ENCODE results near the gene ARCN1.
A peak's percentile ranks its signal among the peaks of the same experiment; 100 is the strongest.

Gene ARCN1

DNA sequence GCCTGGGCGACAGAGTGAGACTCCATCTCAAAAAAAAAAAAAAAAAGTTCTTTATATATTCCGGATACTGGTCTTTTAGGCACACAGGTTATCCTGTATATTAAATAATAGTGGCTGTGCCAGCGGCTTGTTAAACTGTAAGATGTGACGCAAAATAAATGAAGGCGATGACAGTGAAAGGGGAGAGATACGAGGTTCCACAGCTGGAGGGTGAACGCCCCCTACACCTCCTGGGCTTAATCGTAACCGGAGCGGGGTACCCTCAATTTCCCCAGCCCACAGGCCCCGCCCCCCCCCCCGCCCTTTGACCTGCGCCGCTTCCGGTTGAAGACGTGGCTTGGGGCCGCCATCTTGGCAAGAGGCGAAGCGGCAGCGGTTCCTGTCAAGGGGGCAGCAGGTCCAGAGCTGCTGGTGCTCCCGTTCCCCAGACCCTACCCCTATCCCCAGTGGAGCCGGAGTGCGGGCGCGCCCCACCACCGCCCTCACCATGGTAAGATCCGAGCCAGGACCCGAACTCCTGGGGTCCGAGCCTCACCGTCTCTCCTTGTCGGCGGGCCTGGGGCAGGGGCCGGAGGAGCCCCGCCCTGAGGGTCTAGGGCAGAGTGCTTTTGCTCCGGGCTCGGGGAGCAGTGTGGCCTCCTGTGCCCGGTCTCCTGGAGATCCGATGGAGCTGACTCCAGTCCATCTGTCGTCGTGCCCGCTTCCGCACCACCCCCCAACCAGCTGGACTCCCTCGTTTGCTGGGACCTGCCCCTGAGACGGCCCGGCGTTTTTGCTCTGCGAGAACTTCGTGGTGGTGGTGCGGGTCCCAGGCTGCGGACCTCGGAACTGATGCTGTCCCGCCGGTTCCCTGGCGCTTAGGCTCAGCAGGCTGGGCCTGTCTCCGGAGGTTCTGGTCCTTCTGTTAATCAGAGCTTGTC is at the start of gene ARCN1:
ARCN1 (plus strand) TSS at position 349 of the 920 bp plus-strand sequence; CDS start at position 488, 139 bp downstream.
- peak; percentile 81 for DNase-seq

DNA sequence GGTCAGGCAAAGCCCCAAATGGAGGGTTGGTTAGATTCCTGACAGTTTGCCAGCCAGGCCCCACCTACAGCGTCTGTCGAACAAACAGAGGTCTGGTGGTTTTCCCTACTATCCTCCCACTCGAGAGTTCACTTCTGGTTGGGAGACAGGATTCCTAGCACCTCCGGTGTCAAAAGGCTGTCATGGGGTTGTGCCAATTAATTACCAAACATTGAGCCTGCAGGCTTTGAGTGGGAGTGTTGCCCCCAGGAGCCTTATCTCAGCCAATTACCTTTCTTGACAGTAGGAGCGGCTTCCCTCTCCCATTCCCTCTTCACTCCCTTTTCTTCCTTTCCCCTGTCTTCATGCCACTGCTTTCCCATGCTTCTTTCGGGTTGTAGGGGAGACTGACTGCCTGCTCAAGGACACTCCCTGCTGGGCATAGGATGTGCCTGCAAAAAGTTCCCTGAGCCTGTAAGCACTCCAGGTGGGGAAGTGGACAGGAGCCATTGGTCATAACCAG is 49.6 kb upstream of the ARCN1 start:
- DNase-seq, result no peak

DNA sequence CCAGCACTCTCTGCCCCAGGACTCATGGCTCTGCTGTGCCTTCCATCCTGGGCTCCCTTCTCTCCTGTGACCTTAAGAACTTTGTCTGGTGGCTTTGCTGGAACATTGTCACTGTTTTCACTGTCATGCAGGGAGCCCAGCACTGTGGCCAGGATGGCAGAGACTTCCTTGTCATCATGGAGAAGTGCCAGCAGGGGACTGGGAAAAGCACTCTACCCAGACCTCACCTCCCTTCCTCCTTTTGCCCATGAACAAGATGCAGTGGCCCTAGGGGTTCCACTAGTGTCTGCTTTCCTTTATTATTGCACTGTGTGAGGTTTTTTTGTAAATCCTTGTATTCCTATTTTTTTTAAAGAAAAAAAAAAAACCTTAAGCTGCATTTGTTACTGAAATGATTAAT is 47.9 kb upstream of the ARCN1 start:
- no peak for DNase-seq

DNA sequence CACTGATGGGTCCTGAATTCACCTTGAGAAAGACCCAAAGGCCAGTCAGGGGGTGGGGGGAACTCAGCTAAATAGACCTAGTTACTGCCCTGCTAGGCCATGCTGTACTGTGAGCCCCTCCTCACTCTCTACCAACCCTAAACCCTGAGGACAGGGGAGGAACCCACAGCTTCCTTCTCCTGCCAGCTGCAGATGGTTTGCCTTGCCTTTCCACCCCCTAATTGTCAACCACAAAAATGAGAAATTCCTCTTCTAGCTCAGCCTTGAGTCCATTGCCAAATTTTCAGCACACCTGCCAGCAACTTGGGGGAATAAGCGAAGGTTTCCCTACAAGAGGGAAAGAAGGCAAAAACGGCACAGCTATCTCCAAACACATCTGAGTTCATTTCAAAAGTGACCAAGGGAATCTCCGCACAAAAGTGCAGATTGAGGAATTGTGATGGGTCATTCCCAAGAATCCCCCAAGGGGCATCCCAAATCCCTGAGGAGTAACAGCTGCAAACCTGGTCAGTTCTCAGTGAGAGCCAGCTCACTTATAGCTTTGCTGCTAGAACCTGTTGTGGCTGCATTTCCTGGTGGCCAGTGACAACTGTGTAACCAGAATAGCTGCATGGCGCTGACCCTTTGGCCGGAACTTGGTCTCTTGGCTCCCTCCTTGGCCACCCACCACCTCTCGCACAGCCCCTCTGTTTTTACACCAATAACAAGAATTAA is 47.3 kb upstream of the ARCN1 start:
- no peak for DNase-seq

DNA sequence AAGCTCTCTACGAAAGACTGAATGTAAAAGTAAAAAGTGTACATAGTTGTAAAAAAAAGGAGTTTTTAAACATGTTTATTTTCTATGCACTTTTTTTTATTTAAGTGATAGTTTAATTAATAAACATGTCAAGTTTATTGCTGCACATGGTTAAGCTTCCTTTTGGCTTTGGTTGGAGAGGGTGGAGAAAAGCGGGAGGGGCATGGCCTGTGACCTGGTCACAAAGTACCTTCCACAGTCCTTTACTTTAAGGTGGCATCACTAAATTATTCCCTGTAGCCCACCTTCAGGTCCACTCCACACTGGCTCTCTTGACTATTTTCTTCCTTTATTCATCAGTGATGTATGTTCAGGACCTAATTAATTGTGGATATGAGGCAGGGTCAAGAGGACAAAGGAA is 45.5 kb upstream of the ARCN1 start:
- no peak for DNase-seq

DNA sequence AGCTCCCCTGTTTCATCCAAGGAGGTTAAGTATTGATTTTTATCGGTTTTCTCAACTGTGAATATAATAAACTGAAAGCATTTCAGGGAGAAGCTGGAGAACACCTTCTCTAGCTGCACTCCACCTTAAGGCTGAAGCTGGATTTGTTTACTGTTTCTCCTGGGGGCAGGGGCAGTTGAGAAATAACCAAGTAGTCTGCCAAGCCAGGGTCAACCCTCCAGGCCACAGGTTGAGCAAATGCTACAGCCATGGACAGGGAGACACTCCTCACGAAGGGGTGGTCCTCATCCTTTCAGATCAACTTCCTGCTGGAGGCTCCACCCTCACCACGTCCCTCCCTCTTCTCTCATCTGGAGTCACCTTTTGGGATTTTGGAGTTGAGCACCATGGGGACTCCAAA is 45.1 kb upstream of the ARCN1 start, which contains the start of gene TTC36:
TTC36 (plus strand) TSS at position 366 of the 400 bp plus-strand sequence; CDS start at position 387, 21 bp downstream.
- DNase-seq, result no peak

DNA sequence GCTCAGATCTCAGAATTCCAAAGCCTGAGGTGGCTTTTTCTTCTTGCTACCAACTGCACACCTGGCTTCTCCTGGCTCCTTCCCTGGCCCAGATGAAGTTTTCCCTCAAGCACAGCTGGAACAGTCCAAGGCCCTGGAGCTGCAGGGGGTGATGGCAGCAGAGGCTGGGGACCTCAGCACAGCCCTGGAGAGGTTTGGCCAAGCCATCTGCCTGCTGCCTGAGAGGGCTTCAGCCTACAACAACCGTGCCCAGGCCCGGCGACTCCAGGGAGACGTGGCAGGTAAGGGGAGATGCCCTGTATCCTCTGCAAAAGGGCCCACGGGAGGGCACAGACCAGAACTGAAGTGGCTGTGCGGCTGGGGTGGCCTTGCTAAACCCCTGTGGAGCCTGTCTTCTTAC is 43.7 kb upstream of the ARCN1 start:
- DNase-seq, result no peak

DNA sequence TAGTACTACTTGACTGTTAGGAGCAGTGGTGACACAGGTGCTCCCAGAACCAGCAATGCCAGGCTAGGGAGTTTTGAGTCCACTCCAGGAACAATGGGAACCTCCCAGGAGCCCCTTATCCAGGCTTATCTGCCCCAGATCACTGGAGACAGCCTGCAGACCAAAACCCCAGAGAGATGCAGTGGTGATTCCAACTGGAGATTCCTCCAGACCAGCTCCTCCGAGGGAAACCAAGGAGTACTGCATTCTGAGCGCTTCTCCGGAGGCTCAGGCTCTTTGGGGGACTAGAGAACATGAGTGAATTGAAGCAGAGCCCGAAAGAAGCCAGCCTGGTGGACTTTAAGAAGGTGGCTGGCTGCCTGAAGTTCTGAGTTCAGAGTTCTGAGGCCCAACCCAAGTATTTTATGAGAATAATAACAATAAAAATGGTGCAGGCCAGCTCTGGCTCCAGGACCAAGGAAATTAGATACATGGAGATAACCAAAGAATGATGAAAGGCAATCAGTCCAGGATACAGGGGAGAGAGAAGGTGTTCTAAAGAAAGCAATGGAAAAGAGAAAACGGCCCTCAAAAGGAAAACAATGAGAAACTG is 42.5 kb upstream of the ARCN1 start:
- no peak for DNase-seq

DNA sequence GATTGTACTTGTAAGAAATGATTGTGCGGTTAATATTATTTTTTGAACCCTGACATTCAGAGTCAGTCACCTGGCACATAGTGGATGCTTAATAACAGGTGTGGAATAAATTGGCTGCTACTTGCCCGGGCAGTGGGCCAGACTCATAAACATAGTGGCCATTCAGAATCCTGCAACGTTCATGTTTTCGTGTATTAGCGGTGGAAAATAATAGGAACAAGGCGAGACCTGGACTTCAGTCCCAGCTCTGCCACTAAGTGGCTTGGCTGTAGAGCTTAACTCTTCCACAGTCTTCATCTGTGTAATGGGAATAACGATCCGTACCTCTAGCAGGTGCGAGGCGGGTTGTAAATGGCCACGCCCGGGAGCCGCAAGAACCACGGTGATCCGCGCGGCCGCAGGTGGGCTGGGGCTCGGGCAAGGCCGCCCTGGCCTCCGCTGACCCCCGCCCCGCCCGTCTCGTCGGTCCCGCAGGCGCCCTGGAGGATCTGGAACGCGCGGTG is 42.0 kb upstream of the ARCN1 start:
- DNase-seq, result no peak

DNA sequence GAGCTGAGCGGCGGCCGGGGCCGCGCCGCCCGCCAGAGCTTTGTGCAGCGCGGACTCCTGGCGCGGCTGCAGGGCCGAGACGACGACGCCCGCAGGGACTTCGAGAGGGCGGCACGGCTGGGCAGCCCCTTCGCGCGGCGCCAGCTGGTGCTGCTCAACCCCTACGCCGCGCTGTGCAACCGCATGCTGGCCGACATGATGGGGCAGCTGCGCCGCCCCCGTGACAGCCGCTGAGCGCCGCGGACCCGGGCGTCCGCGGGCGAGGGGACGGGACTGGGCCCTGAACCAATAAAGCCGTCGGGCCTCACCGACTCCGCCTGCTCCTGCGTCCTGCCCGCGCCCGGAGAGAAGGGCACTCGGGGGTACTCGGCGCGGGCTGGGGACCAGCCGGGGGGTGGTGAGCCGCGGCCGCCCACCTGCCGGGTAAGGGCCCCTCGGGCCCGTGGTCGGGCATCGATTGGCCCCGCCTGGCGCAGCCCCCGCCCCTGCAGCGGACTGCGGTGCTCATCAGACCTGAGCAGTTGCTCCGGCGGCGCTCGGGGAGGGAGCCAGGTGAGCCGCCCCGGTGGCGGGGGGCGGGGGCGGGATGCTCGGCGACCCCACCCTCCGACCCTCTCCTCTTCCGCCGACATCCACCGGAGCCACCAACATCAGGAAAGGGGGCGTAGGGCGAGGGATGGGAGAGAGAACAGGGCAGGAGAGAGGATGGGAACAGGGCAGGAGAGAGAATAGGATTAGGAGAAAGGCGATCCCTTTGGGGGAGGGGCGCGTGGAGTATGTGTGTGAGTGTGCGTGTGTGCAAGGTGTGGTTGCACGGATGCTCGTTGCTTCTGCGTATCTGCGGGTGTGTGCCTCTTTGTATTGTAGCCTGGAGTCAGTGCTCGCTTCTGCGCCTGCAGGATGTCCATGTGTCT is 41.3 kb upstream of the ARCN1 start, which contains the start of gene TMEM25:
TMEM25 (plus strand) TSS at position 510 of the 914 bp plus-strand sequence. CDS start 610 bp downstream, outside the sequence.
- DNase-seq, result peak; percentile 38

DNA sequence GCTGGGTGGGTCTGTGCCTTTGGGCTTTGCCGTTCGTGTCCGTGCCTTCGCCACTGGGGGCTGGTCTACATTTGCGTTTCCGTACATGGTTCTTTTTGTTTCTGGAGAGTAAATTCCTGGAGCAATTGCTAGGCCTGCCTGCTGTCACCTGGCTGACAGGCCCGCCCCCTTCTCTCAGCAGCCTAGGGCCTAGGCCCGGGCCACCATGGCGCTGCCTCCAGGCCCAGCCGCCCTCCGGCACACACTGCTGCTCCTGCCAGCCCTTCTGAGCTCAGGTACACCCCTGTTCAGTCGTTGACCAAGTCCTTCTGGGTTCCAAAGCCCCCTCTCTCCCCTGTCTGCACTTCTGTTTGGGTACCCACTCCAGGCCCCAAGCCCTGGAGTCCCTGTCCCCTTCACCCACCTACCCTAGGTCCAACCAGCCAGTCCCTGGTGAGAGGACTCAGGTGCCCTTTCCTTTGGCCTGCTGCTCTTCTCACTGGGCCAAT is 40.6 kb upstream of the ARCN1 start:
- no peak for DNase-seq

DNA sequence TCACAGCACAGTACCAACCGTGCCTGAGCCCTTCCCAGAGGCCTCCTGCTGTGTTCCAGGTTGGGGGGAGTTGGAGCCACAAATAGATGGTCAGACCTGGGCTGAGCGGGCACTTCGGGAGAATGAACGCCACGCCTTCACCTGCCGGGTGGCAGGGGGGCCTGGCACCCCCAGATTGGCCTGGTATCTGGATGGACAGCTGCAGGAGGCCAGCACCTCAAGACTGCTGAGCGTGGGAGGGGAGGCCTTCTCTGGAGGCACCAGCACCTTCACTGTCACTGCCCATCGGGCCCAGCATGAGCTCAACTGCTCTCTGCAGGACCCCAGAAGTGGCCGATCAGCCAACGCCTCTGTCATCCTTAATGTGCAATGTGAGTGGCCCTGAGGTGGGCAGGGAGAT is 40.1 kb upstream of the ARCN1 start:
- no peak for DNase-seq

DNA sequence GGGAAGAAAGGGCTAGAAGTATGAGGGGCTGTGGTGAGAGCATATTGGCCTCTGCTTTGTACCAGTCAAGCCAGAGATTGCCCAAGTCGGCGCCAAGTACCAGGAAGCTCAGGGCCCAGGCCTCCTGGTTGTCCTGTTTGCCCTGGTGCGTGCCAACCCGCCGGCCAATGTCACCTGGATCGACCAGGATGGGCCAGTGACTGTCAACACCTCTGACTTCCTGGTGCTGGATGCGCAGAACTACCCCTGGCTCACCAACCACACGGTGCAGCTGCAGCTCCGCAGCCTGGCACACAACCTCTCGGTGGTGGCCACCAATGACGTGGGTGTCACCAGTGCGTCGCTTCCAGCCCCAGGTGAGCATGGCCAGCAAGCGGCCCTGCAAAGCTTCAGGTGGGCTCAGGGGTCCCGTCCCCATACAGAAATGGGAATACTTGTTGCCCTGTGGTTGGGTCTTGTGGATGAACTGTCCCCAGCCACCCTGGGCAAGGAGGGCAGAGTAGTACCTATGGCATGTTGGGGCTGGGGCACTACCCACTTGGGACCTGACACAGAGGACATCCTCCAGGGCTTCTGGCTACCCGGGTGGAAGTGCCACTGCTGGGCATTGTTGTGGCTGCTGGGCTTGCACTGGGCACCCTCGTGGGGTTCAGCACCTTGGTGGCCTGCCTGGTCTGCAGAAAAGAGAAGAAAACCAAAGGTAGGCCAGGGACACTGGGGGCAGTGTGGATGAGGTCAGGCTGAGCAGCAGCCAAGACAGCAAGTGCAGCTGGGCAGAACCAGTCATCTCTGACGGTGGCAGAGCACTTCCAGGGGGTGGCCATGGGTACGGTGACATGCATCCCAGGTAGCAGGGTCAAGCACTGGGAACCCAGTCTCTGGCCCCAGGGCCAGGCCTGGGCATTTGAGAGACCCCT is 39.1 kb upstream of the ARCN1 start:
- no peak for DNase-seq

DNA sequence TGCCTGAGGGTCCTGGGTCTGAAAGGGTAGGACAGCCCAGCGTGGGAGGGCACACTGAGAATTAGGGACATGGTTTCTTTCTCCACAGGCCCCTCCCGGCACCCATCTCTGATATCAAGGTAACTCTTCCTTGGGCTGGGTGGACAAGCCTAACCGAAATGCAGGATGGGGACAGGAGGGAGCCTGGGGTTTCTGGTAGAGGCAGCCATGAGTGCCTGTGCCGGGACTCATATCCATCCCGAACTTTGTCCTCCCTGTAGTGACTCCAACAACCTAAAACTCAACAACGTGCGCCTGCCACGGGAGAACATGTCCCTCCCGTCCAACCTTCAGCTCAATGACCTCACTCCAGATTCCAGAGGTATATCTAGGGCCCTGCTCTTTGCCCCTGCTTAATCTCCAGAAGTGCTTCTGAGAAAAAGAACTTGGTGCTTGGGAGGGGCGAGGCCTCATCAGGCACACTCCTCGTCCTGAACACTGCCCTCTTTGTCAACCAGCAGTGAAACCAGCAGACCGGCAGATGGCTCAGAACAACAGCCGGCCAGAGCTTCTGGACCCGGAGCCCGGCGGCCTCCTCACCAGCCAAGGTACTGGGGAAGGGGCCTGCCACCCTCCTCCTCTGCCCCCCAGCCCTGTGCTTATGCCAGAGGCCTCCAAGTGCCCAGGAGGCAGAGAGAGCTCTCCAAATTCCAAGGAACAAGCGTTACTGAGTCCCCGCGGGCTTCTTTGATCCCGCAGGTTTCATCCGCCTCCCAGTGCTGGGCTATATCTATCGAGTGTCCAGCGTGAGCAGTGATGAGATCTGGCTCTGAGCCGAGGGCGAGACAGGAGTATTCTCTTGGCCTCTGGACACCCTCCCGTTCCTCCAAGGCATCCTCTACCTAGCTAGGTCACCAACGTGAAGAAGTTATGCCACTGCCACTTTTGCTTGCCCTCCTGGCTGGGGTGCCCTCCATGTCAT is 38.2 kb upstream of the ARCN1 start:
- no peak for DNase-seq

DNA sequence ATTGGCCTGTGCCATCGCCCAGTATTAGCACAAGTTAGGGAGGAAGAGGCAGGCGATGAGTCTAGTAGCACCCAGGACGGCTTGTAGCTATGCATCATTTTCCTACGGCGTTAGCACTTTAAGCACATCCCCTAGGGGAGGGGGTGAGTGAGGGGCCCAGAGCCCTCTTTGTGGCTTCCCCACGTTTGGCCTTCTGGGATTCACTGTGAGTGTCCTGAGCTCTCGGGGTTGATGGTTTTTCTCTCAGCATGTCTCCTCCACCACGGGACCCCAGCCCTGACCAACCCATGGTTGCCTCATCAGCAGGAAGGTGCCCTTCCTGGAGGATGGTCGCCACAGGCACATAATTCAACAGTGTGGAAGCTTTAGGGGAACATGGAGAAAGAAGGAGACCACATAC is 36.9 kb upstream of the ARCN1 start:
- no peak for DNase-seq

DNA sequence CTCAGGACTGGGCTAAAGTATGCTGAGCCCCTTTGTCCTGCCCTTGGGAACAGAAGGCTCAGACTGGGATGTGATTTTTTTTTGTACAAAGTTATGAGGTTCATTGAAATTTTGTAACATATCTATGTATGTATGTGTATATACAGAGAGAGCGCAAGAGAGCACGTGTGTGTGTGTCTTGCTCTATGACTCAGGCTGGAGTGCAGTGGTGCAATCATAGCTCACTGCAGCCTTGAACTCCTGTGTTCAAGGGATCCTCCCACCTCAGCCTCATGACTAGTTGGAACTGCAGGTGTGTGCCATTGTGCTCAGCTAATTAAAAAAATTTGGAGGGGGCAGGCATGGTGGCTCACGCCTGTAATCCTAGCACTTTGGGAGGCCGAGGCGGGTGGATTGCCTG is 35.5 kb upstream of the ARCN1 start:
- DNase-seq, result no peak

DNA sequence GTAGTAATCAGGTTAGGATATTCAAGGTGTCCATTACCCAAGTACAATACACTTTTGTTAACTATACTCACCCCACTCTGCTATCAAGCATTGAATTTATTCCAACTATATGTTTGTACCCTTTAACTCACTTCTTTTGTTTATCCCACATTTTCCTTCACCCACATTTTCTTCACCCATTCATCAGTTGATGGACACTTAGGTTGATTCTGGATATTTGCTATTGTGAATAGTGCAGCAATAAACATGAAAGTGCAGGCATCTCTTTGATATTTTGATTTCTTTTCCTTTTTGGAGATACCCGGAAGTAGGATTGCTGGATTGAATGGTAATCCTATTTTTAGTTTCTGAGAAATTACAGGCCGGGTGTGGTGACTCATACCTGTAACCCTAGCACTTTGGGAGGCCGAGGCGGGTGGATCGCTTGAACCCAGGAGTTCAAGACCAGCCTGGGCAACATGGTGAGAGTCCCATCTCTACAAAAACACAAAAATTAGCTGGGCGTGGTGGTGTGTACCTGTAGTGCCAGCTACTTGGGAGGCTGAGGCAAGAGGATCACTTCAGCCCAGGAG is 34.7 kb upstream of the ARCN1 start:
- DNase-seq, result no peak

DNA sequence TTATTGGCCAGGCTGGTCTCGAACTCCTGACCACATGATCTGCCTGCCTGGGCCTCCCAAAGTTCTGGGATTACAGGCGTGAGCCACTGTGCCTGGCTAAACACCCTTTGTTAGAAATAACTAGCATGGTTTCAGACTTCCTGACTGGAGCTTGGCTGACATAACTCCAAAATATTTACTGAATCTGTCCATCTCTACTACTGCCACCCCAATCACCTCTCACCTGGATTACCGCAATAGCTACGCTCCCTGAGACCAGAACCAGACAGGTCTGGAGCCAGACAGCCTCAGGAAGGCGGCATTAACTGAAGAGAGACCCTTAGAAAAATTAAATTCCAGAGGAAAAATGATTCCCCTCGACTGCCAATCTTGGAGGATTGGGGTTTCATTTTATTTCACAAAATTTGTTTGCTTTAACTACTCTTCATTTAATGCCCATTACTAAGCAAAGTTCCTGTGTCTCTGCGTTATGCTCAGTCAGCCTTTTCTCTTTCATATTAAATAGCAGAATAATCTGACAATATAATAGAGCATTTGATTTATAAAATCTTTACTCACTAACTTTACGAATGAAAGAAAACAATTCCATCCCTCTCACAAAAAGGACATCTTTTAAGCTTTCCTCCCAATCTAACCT is 28.1 kb upstream of the ARCN1 start:
- no peak for DNase-seq

DNA sequence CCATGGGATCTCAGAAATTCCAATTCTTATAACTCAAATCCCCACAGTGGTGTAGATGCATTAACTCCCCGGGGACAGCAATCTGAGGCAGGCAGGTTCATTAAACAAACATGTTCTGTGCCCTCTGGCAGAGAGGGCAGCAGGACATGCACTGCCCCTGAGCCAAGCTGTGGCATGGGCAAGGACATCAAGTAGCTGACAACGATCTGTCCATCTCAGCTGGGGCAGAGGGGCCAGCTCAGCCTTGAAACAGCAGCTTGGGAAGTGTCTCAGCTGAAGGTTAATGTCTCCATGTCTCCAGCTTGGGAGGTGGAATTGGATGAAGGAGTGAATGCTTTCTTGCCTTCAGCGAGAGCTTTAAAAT is 27.6 kb upstream of the ARCN1 start:
- no peak for DNase-seq
